G401 (cell line): ENCODE results near the gene GPBP1. TPM values are rescaled to one million over a fixed set of nuclear protein-coding genes. Genes with fewer than 3 reads are reported as not detected.
"Not testable (repeated sequence)": the region's sequence is repeated elsewhere in the genome, so short reads cannot be mapped to it uniquely, and the experiment has no call there.

ENCODE experiments used
- DNase-seq: peaks from one replicate; pipeline ENCODE4 v3.0.0-alpha.2; 2015; ENCODE audit warnings: low spot score
- in situ Hi-C: cut with HindIII; loops from 2 replicates; pipeline ENCODE4 v1.10.0; 2016; ENCODE audit warnings: low sequenced_read_pairs, mixed read lengths
- total RNA-seq: library from RNA; depleted of rRNA; stranded (reverse); fragments of >200 nt; shearing (Covaris generic); gene quantifications from 2 replicates; pipeline ENCODE4 v1.2.3, GENCODE V29; 2014

Gene GPBP1
- total RNA-seq, 1 experiment from 2014 or later: 84.3 TPM

DNA sequence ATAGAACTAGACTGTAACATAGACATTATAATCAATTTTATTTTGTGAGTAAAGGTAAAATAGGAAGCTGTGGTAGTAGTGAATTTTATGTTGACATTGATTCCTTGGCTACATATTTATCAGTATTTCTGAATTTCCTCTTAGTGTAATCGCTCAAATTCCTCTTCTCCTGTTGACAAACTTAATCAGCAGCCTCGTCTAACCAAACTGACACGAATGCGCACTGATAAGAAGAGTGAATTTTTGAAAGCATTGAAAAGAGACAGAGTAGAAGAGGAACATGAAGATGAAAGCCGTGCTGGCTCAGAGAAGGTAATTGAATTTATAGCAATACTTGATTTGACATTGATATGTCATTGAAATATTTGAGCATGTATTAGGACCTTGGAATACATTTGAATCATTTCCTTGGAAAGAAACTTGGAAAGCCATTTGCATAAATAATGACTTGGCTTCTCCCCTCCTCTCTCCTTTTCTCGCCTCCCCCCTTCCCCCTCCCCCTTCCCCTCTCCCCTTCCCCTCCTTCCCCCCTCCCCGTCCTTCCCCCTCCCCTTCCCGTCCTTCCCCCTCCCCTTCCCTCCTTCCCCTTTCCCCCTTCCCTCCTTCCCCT lies 75.5 kb downstream of the GPBP1 start:
- in situ Hi-C loops: no loop called here
- DNase-seq: no peak

DNA sequence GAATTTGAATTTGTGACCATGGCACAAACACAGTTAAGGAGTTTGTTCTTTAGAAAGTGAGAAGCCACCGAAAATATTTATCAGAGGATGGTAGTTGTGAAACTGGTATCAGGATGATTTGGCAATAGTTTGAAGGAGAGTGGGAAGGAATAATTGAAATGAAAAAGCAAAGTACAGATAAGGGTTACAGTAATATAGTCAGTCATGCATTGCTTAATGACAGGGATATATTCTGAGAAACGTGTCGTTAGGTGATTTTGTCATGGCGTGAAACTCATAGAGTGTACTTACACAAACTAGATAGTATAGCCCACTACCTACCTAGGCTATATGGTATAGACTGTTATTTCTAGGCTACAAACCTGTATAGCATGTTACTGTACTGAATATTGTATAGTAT lies 84.2 kb downstream of the GPBP1 start:
- no peak for DNase-seq
- in situ Hi-C loops: loop anchor here (25.0 kb wide), 1 partner anchor 346 kb away; the partner anchor contains the start of gene SETD9

DNA sequence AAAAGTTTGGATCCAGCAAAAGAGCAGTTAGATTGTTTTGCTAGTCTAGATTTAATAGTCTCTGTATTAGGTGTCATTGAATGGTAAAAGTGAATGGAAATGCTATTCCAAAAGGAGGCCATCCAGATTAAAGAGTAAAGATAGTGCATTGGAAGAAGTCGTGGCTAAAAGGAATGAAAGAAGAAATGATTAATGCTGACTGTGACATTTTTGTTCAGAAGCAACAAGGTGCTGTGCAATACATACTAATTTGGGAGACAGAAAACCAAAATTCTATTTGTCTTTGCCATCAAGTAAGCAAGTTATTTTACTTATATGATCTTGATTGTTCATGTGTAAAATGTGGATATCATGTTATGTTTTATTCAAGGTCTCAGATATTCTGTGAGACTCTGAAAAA lies 85.1 kb downstream of the GPBP1 start:
- in situ Hi-C loops: loop anchor here (25.0 kb wide), 1 partner anchor 347 kb away; the partner anchor contains the start of gene SETD9
- DNase-seq: no peak

DNA sequence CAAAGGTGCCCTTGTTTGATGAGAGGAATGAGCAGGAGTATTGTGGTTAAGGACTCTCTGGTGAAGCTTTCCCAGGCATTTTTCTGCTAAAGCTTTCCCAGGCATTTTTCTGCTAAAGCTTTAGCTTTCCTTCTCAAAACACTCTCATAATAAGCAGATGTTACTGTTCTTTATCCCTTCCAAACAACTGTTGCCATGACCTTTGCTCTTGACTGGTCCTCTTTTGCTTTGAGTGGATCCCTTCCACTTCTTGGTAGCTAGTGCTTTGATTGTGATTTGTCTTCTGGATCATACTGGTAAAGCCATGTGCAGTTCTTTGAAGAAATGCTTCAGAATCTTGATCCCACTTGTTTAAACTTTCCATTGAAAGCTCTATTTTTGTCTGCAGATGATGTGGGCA lies 85.8 kb downstream of the GPBP1 start:
- no peak for DNase-seq
- in situ Hi-C loops: loop anchor here (25.0 kb wide), 1 partner anchor 347 kb away; the partner anchor contains the start of gene SETD9

DNA sequence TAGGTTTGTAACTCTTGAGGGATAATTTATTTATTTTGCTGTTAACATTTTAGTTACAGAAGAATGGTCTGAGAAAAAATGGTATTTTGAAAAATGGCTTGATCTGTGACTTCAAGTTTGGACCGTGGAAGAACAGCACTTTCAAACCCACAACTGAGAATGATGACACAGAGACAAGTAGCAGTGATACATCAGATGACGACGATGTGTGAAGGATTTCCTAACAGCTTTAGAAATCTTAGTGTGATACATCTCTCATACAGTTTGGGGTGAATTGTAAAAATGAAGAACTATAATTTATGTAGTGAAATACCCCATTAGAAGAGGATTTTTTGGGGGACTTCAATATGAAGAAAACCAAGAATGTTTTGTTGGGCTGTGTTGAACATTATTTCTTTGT lies 88.7 kb downstream of the GPBP1 start:
- DNase-seq: no peak
- in situ Hi-C loops: loop anchor here (25.0 kb wide), 1 partner anchor 350 kb away; the partner anchor contains the start of gene SETD9

DNA sequence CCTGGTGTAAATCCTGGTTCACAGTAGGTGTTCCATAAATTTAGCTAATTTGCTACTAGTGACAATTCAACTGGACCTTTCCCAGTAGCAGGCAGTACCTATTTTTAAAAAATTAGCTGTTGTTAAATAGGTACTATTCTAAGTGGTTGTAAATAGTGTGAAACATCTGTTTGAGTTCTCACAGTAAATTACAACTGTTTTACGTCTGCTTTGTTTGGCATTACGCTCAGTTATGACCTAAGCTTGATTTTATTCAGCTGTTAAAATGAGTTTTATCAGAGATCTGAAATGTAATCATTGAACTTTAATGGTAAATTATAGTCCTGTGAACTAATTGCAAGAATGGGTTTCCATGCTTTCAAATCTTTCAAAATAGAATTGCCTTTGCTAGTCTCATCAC lies 93.9 kb downstream of the GPBP1 start:
- in situ Hi-C loops: loop anchor here (25.0 kb wide), 1 partner anchor 356 kb away; the partner anchor contains the start of gene SETD9

DNA sequence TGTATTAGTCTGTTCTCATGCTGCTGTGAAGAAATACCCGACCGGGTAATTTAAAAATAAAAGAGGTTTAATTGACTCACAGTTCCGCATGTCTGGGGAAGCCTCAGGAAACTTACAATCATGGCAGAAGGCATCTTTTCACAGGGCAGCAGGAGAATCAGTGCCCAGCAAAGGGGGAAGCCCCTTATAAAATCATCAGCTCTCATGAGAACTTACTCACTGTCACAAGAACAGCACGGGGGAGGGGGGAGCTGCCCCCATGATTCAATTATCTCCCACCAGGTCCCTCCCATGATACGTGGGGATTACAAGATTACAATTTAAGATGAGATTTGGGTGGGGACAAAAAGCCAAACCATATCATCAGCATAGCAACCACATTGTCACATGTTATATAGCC lies 102.5 kb downstream of the GPBP1 start:
- in situ Hi-C loops: no loop called here
- DNase-seq: no peak

More for the DNA sequence above, 93.9 kb downstream of the GPBP1 start:
- no peak for DNase-seq

DNA sequence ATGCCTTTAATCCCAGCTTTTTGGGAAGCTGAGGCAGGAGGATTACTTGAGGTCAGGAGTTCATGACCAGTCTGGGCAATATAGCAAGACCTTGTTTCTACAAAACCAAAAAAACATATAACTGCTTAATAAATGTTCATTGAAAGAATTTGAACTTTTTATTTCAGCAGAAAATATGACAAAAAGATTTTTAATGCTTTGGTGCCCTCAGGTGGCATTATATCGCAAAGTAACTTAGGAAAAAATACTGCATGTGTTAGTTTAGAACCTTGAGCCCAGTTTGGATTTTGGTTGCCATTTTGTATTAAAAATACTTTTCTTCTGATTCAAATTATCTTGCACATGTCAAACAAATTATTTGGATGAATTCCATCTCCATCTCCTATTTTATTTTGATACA lies 103.2 kb downstream of the GPBP1 start:
- in situ Hi-C loops: no loop called here
- no peak for DNase-seq

DNA sequence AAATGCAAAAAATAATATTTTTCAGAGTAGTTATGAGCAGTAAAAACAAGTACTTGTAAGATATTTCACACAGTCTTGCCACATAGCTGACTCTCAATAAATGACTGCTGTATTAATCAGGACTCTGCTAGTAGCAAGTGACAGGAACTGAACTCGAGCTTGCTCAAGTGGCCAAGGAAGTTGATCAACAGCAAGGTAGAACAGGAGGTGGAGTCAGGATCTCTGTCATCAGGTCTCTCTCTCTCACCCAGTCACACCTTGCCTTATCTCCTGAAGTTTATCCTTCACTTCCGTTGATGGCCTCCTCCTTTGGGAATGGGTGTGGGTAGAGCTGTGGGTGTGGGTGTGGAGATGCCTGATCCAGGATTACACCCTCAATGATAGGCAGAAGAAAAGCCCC lies 107.0 kb downstream of the GPBP1 start:
- in situ Hi-C loops: no loop called here
- DNase-seq: no peak

DNA sequence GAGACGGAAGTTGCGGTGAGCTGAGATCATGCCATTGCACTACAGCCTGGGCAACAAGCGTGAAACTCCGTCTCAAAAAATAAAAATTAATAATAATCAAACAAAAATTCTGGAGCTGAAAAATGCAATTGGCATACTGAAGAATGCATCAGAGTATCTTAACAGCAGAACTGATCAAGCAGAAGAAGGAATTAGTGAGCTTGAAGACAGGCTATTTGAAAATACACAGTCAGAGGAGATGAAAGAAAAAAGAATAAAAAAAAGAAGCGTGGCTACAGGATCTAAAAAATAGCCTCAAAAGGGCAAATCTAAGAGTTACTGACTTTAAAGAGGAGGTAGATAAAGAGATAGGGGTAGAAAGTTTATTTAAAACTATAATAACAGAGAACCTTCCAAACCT lies 111.2 kb downstream of the GPBP1 start:
- in situ Hi-C loops, DNase-seq: not testable (repeated sequence)

DNA sequence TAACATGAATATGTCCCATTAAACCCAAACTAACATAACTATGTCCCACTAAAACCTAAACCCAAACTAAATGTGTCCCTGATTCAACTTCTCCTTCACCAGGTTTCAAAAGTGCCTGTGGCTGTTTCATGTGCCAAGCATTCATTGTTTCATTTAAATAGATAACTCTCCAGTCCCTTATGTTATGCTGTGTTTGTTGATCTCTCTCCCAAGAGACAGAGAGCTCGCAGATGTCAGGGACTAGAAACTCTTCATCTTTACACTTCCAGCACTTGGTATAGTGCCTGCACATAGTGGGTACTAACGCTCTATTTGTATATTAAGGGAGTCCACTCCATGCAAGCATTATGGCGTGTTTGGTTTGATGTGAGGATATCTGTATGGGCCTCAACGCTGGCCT lies 118.0 kb downstream of the GPBP1 start:
- in situ Hi-C loops: no loop called here
- DNase-seq: no peak

DNA sequence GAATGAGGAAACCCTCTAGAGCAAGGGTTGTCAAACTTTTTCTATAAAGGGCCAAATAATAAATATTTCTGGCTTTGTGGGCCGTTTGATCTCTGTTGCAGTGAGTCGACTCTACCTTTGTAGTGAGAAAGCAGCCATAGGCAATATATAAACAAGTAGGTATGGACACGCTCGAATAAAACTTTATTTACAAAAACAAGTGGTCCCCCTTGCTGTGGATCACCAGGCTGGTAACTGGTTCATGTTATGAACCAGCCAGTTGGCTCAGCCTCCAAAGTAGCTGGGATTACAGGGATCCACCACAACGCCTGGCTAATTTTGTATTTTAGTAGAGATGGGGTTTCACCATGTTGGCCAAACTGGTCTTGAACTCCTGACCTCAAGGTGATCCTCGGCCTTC lies 118.5 kb downstream of the GPBP1 start:
- DNase-seq: no peak
- in situ Hi-C loops: no loop called here

DNA sequence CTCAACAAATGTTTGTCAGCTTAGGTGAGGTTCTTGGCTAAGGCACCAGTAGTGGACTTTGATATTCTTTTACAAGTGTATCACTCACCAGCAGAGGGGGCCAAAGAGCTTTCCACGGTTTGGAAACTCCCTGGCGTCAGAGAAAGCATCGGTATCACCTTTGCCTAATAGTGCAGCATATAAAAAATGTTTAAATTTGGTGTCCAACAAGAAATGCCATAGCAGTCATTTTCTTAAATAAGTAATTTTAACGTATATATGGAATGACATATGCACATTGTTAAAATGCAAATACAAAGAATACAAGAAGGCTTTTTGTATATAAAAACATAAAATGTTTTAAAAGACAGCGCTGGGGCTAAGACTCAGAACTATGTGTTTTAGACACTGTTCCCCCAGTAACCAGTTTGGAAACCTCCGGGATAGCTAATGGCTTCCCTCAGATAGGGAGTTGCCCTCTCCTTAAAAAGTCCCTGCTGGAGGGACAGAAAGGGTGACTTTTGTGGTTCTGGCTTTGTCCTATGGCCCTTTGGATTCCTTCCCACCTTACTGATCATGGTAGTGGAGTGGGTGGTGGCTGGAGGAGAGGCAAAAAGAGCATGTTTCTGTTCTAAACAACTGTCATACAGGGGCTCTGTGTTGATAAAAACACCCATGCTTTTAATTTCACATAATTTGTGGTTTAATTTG lies 124.6 kb downstream of the GPBP1 start:
- in situ Hi-C loops: no loop called here
- peak; percentile 86 for DNase-seq

DNA sequence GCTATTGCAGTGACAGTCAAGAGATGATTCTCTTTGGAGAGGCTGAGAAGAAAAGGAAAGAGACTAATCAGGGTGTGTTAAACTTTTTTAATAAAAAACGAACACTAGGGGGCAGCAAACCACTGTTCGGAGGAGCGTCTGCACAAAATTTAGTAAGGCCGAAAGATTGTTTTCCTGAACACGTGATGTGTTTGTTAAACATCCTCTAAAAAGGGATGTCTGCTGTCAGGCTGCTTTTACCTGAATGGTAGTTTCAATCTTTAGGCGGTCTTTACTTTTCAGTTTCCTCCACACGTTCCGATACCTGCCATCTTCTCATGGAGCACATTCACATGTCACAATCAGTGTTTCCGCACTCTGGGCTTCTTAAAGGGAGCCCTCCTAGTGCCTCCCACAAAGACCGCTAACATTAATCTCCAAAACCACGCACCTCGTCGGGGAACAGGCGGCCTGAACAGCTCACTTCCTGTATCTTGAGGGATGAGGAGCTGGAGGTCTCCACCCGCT lies 125.2 kb downstream of the GPBP1 start:
- in situ Hi-C loops: no loop called here
- peak; percentile 50 for DNase-seq

DNA sequence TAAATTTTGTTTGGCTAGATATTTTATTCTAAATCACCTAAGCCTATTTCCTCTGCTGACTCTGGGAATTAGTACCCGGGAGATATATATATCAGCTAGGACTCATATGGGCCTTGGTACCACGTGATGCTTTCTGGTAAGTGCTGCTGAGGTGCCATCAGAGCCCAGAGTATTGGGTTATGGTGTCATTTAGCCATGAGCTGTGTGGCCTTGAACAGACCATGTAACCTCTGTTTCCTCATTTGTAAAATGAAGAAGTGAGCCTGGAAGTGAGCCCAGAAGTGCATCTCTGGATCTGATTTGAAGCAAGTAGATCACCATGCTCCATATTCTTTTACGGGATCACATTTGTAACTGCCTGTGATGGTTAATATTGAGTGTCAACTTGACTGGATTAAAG lies 126.1 kb downstream of the GPBP1 start:
- in situ Hi-C loops: no loop called here
- DNase-seq: no peak

DNA sequence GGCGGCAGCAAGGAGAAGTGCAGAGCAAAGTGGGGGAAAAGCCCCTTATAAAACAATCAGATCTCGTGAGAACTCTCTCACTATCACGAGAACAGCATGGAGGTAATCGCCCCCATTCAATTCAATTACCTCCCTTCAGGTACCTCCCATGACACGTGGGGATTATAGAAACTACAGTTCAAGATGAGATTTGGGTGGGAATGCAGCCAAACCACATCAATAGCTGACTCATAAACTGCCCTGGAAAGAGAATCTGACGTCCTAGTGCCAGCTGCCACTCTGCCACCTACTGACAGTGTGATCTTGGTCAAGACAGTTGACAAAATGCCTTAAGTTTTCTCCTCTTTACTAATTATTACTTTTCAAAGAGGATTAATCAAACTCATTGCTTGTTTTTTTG lies 128.3 kb downstream of the GPBP1 start:
- in situ Hi-C loops: no loop called here
- DNase-seq: no peak

DNA sequence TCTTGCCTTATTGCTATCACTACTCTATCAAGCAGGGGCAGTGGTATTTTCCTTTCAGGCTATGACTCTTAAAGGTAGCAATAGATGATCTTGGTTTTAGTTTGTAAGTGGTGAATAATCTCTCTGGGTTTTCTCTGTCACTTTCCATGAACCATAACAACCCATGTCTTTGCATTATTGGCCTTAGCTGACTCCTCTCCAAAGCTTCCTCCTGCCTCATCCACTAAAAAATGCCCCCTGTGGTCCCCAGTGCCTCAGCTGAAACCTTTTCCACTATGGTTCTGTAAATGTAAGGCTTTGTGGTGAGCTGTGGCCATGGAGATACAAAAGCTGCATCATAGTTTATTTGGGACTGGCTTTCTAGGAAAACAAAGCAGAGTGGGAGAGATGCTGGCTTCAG lies 128.8 kb downstream of the GPBP1 start:
- DNase-seq: no peak
- in situ Hi-C loops: no loop called here

DNA sequence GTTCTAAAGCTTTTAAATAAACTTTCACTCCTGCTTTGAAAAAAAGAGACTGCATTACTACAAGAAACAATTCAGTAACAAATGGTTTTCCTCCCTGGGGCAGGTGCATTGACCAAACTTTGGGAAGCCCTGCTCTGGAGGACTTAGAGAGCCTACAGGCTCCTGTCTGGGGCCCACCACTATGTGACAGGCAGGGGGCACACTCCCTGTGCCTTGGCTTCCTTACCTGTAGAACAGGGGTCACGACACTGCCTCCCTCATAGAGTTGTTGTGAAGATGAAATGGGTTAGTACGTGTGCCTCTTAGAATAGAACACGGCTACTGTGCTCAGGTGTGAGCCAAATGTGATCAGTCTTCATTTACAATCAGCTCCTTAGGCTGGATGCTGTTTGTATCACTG lies 130.1 kb downstream of the GPBP1 start:
- DNase-seq: no peak
- in situ Hi-C loops: no loop called here

DNA sequence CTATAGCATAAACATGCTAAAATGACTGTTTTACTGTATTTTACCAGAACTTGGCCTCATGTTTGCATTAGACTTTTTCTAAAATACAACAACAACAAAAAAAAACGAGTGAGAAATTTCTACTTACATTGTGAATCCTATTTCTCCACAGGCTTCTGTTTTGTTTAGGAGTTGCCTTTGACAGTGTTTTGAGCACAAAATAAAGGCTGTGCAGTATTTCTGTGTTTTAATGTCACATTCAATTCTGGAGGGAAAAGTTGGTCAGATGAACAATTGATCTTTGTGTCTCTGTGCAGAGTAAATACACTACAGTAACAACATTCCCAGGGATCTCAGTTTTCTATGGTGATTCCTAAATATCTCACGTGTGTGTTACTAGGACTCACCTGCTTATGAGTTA lies 131.1 kb downstream of the GPBP1 start:
- in situ Hi-C loops: no loop called here
- no peak for DNase-seq

DNA sequence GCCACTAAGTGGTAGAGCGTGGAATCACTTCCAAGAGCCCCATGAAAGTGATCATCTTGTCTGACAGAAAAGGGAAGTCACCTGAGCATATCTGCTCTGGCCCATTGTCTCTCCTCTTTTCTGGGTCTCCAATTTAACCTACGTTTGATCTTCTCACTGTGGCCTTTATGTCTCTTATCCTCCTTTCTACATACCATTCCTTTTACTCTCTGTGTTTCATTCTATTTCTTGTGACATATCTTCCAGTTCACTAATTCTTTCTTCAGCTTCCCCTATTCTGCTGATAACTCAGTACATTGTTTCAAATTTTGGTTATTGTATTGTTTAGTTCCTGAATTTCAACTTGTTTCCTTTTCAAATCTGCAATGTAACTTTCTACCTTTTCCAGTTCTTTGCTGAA lies 132.5 kb downstream of the GPBP1 start:
- DNase-seq: no peak
- in situ Hi-C loops: no loop called here

DNA sequence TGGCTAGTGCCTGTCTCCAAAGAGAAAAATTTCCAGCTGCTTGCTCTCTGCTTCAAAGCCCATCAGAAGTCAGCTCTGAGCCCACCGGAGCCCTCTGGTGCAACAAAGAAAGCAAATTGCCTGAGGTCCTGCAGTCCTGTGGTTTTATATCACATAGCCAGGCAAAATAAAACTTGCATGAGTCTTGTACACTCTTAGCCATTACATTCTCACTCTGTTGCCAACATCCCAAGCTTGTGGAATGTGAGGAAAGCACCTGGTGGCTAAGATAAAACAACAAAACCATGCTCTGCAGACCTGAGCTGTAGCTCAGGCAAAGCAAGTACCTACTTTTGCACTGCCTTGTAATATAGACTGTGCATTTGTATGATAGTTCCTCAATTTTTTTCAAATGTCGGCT lies 133.7 kb downstream of the GPBP1 start:
- DNase-seq: no peak
- in situ Hi-C loops: no loop called here
